ENCODE data around the gene ASB15.

DNA sequence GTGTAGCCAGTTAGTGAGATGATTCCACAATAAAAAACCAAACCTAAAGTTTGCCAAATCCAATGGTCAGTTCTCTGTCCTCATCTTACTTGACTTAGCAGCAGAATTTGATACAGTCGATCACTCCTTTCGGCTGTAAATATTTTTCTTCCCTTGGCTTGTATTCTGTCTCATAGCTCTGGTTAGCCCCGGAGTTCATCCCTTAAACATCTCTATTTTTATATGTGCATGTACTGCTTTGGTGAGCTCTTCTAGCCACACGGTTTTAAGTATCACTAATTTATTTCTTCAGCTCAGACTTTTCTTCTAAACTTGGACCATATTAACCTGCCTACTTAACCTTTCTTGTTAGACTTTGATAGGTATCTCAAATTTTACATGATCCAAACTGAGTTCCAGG lies 17.8 kb upstream of the ASB15 start:
- TF ChIP-seq POLR2AphosphoS5 (IDR thresholded peaks at IDR 0.05) (no peak), POLR2A (IDR thresholded peaks at IDR 0.05) (no peak)
- TF ChIP-seq, protein P1, sequence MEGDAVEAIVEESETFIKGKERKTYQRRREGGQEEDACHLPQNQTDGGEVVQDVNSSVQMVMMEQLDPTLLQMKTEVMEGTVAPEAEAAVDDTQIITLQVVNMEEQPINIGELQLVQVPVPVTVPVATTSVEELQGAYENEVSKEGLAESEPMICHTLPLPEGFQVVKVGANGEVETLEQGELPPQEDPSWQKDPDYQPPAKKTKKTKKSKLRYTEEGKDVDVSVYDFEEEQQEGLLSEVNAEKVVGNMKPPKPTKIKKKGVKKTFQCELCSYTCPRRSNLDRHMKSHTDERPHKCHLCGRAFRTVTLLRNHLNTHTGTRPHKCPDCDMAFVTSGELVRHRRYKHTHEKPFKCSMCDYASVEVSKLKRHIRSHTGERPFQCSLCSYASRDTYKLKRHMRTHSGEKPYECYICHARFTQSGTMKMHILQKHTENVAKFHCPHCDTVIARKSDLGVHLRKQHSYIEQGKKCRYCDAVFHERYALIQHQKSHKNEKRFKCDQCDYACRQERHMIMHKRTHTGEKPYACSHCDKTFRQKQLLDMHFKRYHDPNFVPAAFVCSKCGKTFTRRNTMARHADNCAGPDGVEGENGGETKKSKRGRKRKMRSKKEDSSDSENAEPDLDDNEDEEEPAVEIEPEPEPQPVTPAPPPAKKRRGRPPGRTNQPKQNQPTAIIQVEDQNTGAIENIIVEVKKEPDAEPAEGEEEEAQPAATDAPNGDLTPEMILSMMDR (IDR thresholded peaks at IDR 0.05): no peak
